SH-SY5Y (cell line): ENCODE data around the gene YPEL2.

ENCODE experiments used
- GATA2 ChIP-seq: IDR thresholded peaks from 2 replicates; pipeline ENCODE4 v1.6.1; 2011; ENCODE audit warnings: mild to moderate bottlenecking, low read depth, low read length
- GATA3 ChIP-seq: IDR thresholded peaks from 2 replicates; pipeline ENCODE4 v1.6.1; 2011; ENCODE audit warnings: low read depth, mild to moderate bottlenecking, low read length, moderate library complexity

DNA sequence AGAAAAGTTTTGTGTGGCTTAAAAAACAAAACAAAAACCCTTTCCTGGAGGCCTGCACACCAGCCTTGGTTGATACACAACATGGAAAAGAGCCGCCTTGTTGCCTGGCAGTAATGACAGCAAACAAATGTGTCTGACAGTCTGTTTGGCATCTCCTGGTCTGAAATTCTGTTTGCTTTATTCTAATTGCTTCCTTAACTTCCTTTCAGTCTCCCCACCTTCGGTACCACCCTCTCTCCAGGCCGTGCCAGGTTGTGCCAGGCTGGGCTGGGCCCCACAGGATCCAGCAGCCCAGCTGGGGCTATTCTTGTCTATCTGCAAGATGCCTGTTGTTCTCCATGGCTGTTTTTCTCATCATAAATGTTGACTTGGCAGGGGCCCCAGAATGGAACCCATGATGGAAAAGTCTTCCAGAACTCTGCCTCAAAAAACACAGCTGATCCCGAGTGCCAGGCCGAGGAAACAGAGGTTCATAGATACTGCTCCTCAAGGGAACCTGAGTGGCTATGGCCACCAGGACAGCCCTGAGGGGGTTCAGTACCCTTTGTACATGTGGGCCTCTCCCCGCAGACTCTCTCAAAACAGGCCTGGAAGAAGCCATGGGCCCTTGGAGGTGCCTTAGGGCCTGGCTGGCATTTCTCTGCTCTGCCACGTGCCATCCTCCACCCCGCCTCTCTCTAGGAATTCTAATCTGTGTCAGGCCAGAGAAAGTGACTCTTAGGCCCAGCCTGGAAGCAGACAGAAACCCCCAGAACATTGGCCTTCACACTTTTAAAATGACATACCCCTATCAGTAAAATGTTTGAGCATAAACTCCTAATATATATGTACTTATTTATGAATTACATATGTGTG is 50.5 kb downstream of the YPEL2 start:
- TF ChIP-seq GATA3 (no peak), GATA2 (no peak)
